Kidney (tissue), 22 donors: Measurements from ENCODE around the gene CDC7. TPM values are rescaled to one million over a fixed set of nuclear protein-coding genes. Genes with fewer than 3 reads are reported as not detected.

Experiments
- DNase-seq, 5 donors: peaks; one replicate each; pipeline ENCODE4 v3.0.0-alpha.2; 2013 to 2020
- FAIRE-seq: peaks from 2 replicates; lab custom pipeline; 2012; peaks lifted over from hg19 to GRCh38; lab: Jason Lieb, UNC
- H3K27ac ChIP-seq, 2 donors: one replicate each; pipeline ENCODE4 v1.7.0; 2013; ENCODE audit warnings: low read depth in 2 of 2, low read length in 2 of 2, inconsistent platforms in 1 of 2
- H3K27me3 ChIP-seq: one replicate; pipeline ENCODE4 v1.7.1; 2013; ENCODE audit warnings: low read length, inconsistent platforms; ENCODE audit not compliant: control insufficient read depth, insufficient read depth
- H3K36me3 ChIP-seq, 3 donors: one replicate each; pipeline versions ENCODE4 v1.7.0 to v1.7.1; 2013; ENCODE audit warnings: low read length in 3 of 3, control low read depth in 1 of 3, inconsistent platforms in 1 of 3; ENCODE audit not compliant: insufficient read depth in 3 of 3, control insufficient read depth in 2 of 3
- H3K4me1 ChIP-seq, 3 donors: one replicate each; pipeline versions ENCODE4 v1.7.0 to v1.7.1; 2013; ENCODE audit warnings: low read length in 3 of 3, inconsistent platforms in 1 of 3, low read depth in 1 of 3; ENCODE audit not compliant: control insufficient read depth in 2 of 3, insufficient read depth in 2 of 3
- H3K4me3 ChIP-seq, 3 donors: one replicate each; pipeline versions ENCODE4 v1.7.0 to v1.8.1; 2013; ENCODE audit warnings: low read length in 3 of 3, control low read depth in 1 of 3, inconsistent platforms in 1 of 3
- H3K9ac ChIP-seq, 3 donors: one replicate each; pipeline versions ENCODE4 v1.7.0 to v1.7.1; 2013; ENCODE audit warnings: low read length in 3 of 3, control low read depth in 1 of 3, inconsistent platforms in 1 of 3
- H3K9me3 ChIP-seq, 3 donors: one replicate each; pipeline versions ENCODE4 v1.7.0 to v1.7.1; 2013; ENCODE audit warnings: low read length in 3 of 3, control low read depth in 1 of 3, inconsistent platforms in 1 of 3; ENCODE audit not compliant: control insufficient read depth in 2 of 3, insufficient read depth in 1 of 3
- intact Hi-C: fragments of 100-400 bp; cut with DNase I; formaldehyde crosslinking; loops from one replicate; pipeline ENCODE4 v1.11.1; 2022
- long read RNA-seq, 10 donors: library from polyadenylated mRNA in 1 of 10; unstranded in 1 of 10; transcript quantifications; one replicate each; pipeline ENCODE4 v2.0.0 and lab custom pipeline, GENCODE V29; 2021 to 2026
- polyA plus RNA-seq: library from polyadenylated mRNA; stranded (reverse); fragments of 350-450 nt; fragmentation: Illumina TruSeq; extraction: RNeasy Lipid Tissue Mini Kit (QIAGEN cat#74804); gene quantifications from one replicate; pipeline ENCODE4 v1.2.3, GENCODE V29; 2014; ENCODE audit warnings: low read depth, low replicate concordance; ENCODE audit not compliant: insufficient read depth
- total RNA-seq: library from RNA; stranded (reverse); fragmentation: NEBNext Ultra II Directional; extraction: Animal tissue kit (Norgen Biotek cat#: 25700); gene quantifications from one replicate; pipeline ENCODE4 v1.2.1, GENCODE V29; 2021
- TF ChIP-seq, protein P1 (sequence below): IDR thresholded peaks from 3 replicates; pipeline ENCODE4 v1.5.1; 2012; ENCODE audit warnings: mild to moderate bottlenecking, moderate library complexity, borderline replicate concordance; ENCODE audit not compliant: insufficient read depth; ENCODE audit errors: extremely low read depth
- donor health status: control.
- donor health status: control.
- donor health status: control.
- donor health status: control.
- donor health status: control.
- donor health status: DM: yes; HTN: yes; CAD: no.
- donor health status: Normal renal cell carcinoma (clear cell type).

CDC7 gene
- total RNA-seq (3.2 TPM), polyA plus RNA-seq (1.4 TPM)
- long read RNA-seq, donor 1, partial matches to known transcripts: 0 of 1 reads
- long read RNA-seq, donor 1, other reads (novel, unspliced or antisense): 0 of 1 reads
- long read RNA-seq, donor 2, partial matches to known transcripts: 6 of 6 reads
- long read RNA-seq, donor 2, other reads (novel, unspliced or antisense): 0 of 6 reads
- long read RNA-seq, donor 3, partial matches to known transcripts: 6 of 7 reads
- long read RNA-seq, donor 3, other reads (novel, unspliced or antisense): 0 of 7 reads
- long read RNA-seq, donor 4, partial matches to known transcripts: 0 of 1 reads
- long read RNA-seq, donor 4, other reads (novel, unspliced or antisense): 0 of 1 reads
- long read RNA-seq, donor 5: 0 reads
- long read RNA-seq, donor 6: 0 reads
- long read RNA-seq, donor 7, partial matches to known transcripts: 1 of 3 reads
- long read RNA-seq, donor 7, other reads (novel, unspliced or antisense): 1 of 3 reads
- long read RNA-seq, donor 8, partial matches to known transcripts: 0 of 1 reads
- long read RNA-seq, donor 8, other reads (novel, unspliced or antisense): 0 of 1 reads
- long read RNA-seq, donor 9, partial matches to known transcripts: 0 of 1 reads
- long read RNA-seq, donor 9, other reads (novel, unspliced or antisense): 0 of 1 reads
- long read RNA-seq, donor 10: 0 reads

DNA sequence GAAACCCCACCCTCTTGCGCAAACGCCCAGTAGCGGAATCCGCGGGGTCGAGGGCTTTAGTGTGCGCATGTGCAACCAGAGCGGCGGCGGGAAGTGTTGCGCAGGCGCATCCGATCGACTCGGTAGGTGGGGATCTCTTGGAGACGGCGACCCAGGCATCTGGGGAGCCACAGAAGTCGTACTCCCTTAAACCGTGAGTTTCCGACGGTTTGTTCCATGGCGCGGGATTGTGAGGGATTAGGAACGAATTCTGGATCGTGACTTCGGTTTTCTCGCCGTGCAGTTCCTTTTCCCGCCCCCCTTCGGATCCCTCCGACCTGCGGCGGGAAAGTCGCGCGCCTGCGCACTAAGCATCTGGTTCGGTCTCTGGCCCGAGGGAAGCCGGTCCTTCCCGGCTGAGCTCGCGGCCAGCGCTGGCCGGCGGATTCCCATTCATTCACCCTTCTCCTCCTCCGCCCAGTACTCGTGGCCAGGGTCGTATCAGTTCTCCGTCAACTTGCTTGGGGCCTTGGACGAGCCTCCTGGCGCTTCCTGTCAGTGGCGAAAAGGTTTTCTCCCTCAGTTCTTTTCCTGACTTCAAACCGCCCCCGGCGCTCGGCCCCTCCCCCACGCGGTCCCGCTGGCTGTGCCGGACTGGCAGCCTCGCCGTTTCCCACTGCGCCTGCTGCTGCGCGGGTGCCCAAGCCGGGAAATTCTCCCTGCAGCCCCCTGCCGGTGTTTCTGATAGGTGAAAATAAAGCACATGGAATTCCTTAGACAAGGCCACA is at the start of gene CDC7:
TSS of gene CDC7 (plus strand) at position 96 of the 767 bp plus-strand sequence. CDS start 866 bp downstream, outside the sequence.
- intact Hi-C loops: no loop called here
- no peak for FAIRE-seq

GRCh38 chr1:91454136-91454535 is 46.5 kb upstream of the CDC7 start:
- Histone ChIP-seq H3K4me3 (no peak overlapping the region), H3K36me3 (no peaks in the 10 kb centered on the region), H3K27me3 (no peaks in the 10 kb centered on the region), H3K4me1 (no peaks in the 10 kb centered on the region), H3K9me3 (no peaks in the 10 kb centered on the region), H3K27ac (no peak overlapping the region), H3K9ac (no peak overlapping the region)
- TF ChIP-seq, protein P1, sequence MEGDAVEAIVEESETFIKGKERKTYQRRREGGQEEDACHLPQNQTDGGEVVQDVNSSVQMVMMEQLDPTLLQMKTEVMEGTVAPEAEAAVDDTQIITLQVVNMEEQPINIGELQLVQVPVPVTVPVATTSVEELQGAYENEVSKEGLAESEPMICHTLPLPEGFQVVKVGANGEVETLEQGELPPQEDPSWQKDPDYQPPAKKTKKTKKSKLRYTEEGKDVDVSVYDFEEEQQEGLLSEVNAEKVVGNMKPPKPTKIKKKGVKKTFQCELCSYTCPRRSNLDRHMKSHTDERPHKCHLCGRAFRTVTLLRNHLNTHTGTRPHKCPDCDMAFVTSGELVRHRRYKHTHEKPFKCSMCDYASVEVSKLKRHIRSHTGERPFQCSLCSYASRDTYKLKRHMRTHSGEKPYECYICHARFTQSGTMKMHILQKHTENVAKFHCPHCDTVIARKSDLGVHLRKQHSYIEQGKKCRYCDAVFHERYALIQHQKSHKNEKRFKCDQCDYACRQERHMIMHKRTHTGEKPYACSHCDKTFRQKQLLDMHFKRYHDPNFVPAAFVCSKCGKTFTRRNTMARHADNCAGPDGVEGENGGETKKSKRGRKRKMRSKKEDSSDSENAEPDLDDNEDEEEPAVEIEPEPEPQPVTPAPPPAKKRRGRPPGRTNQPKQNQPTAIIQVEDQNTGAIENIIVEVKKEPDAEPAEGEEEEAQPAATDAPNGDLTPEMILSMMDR: no peak
- DNase-seq: no peak
- intact Hi-C loops: no loop called here
- no peak for FAIRE-seq

More for the DNA sequence above, at the start of gene CDC7:
- Histone ChIP-seq H3K4me3 (peak within 1 kb of the TSS; percentile 94 to 99 (median 98)), H3K4me1 (peaks cover 0 to 12% (median 2%) of the 10 kb centered on the region in 3 donors), H3K9me3 (no peaks in the 10 kb centered on the region), H3K27ac (peak within 1 kb of the TSS; percentile 87 to 95), H3K36me3 (no peaks in the 10 kb centered on the region), H3K27me3 (no peaks in the 10 kb centered on the region), H3K9ac (peak within 1 kb of the TSS; percentile 62 to 98 (median 76))
- TF ChIP-seq, protein P1: peak; percentile 32
- DNase-seq: peak; percentile 94 to 98 (median 97)

- no peaks in the 10 kb centered on the region for H3K4me1 ChIP-seq
- H3K36me3 ChIP-seq: no peaks in the 10 kb centered on the region
- FAIRE-seq (no peak), DNase-seq (no peak)
- no peak overlapping the region for H3K4me3 ChIP-seq
- TF ChIP-seq, protein P1: no peak
- intact Hi-C loops: no loop called here
- no peaks in the 10 kb centered on the region for H3K27me3 ChIP-seq
- H3K9me3 ChIP-seq: no peaks in the 10 kb centered on the region
- no peak overlapping the region for H3K9ac ChIP-seq
- H3K27ac ChIP-seq: no peak overlapping the region
These were observed 45.3 kb upstream of the CDC7 start for GRCh38 chr1:91455334-91455733.
